ENCODE results near the gene ASF1A. TPM values are rescaled to one million over a fixed set of nuclear protein-coding genes. Genes with fewer than 3 reads are reported as not detected.

The ASF1A gene
- total and polyA plus RNA-seq, 8 donors, result 4.5 to 13.9 (median 8.4) TPM

GRCh38 chr6:118934461-118935330, 40.7 kb downstream of the ASF1A start, which contains the start of gene MCM9:
Gene MCM9 (minus strand): TSS chr6:118935159. CDS start chr6:118931723, 3,436 bp downstream.
- H3K36me3 ChIP-seq, result peaks cover 0 to under 1% (median under 1%) of the 10 kb centered on the region in 3 donors
- peak; percentile 94 to 98 (median 95) for ATAC-seq
- intact Hi-C loops (cut with DNase I), result no loop called here
- peak within 1 kb of the TSS; percentile 85 to 95 (median 91) for H3K27ac ChIP-seq
- H3K4me3 ChIP-seq, result peak within 1 kb of the TSS; percentile 55 to 73 (median 63)
- DNase-seq, result peak; percentile 89 to 96 (median 94)
- no peaks in the 10 kb centered on the region for H3K9me3 ChIP-seq
- H3K27me3 ChIP-seq, result no peaks in the 10 kb centered on the region
- no peak for TF ChIP-seq CTCF (IDR thresholded peaks at IDR 0.05)
- WGBS, 2 donors, result 0 to 1% methylated on average over 85 to 95 of the region's 95 CpGs
- peaks cover 0 to 27% (median 4%) of the 10 kb centered on the region in 3 donors for H3K4me1 ChIP-seq
- no peak for FAIRE-seq

- peaks cover 0 to 27% (median 4%) of the 10 kb centered on the region in 3 donors for H3K4me1 ChIP-seq
- TF ChIP-seq CTCF (IDR thresholded peaks at IDR 0.05), result no peak
- DNase-seq (no peak), ATAC-seq (no peak), FAIRE-seq (no peak)
- intact Hi-C loops (cut with DNase I), result no loop called here
- 7 to 11% methylated on average over 1 of the region's 1 CpG for WGBS, 2 donors
- peak overlapping the region; percentile 85 to 95 (median 91) for H3K27ac ChIP-seq
- peak overlapping the region; percentile 55 to 73 (median 63) for H3K4me3 ChIP-seq
- H3K9me3 ChIP-seq, result no peaks in the 10 kb centered on the region
- H3K27me3 ChIP-seq, result no peaks in the 10 kb centered on the region
- H3K36me3 ChIP-seq, result no peaks in the 10 kb centered on the region
These were observed 41.3 kb downstream of the ASF1A start for GRCh38 chr6:118935331-118935668.

GRCh38 chr6:118935978-118936703, 42.2 kb downstream of the ASF1A start:
- Histone ChIP-seq H3K9me3 (no peaks in the 10 kb centered on the region), H3K4me3 (no peak overlapping the region), H3K4me1 (peaks cover 0 to 27% (median 4%) of the 10 kb centered on the region in 3 donors), H3K27me3 (no peaks in the 10 kb centered on the region), H3K27ac (no peak overlapping the region), H3K36me3 (no peaks in the 10 kb centered on the region)
- intact Hi-C loops (cut with DNase I), result no loop called here
- no peak for ATAC-seq
- DNase-seq, result no peak
- no peak for FAIRE-seq
- 62 to 71% methylated on average over 3 of the region's 3 CpGs for WGBS, 2 donors
- TF ChIP-seq CTCF (IDR thresholded peaks at IDR 0.05), result no peak

GRCh38 chr6:118939683-118940082, 45.7 kb downstream of the ASF1A start:
- ATAC-seq, result no peak
- WGBS, 2 donors, result 89 to 97% methylated on average over 1 of the region's 1 CpG
- no peak for DNase-seq

More at GRCh38 chr6:118939683-118940082, 45.7 kb downstream of the ASF1A start:
- FAIRE-seq, result no peak
- intact Hi-C loops (cut with DNase I), result no loop called here
- Histone ChIP-seq H3K27ac (no peak overlapping the region), H3K4me1 (peaks cover 0 to 8% (median 0%) of the 10 kb centered on the region in 3 donors), H3K36me3 (no peaks in the 10 kb centered on the region), H3K4me3 (no peak overlapping the region), H3K27me3 (no peaks in the 10 kb centered on the region), H3K9me3 (no peaks in the 10 kb centered on the region)
- no peak for TF ChIP-seq CTCF (IDR thresholded peaks at IDR 0.05)
